Hepatic stellate cell (primary cell): ENCODE results near the gene PACRG.

Experiments
- DNase-seq: peaks from one replicate; pipeline ENCODE4 v3.0.0; 2011; ENCODE audit warnings: low spot score

Gene PACRG

DNA sequence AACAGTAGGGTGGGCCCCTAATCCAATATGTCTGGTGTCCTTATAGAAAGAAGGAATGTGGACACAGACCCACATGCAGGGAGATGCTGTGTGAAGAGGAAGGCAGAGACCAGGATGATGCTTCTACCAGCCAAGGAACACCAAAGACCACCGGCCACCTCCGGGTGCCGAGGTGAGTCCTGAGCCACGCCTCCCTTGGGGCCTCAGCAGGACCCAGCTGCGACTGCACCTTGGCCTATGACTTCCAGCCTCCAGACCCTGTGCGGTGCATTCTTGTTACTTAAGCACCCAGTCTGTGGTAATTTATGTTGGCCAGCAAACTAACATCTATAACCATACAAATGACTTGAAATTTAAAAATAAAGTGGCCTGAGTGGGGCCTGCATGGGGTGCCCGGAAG lies 607.3 kb downstream of the PACRG start:
- no peak for DNase-seq

DNA sequence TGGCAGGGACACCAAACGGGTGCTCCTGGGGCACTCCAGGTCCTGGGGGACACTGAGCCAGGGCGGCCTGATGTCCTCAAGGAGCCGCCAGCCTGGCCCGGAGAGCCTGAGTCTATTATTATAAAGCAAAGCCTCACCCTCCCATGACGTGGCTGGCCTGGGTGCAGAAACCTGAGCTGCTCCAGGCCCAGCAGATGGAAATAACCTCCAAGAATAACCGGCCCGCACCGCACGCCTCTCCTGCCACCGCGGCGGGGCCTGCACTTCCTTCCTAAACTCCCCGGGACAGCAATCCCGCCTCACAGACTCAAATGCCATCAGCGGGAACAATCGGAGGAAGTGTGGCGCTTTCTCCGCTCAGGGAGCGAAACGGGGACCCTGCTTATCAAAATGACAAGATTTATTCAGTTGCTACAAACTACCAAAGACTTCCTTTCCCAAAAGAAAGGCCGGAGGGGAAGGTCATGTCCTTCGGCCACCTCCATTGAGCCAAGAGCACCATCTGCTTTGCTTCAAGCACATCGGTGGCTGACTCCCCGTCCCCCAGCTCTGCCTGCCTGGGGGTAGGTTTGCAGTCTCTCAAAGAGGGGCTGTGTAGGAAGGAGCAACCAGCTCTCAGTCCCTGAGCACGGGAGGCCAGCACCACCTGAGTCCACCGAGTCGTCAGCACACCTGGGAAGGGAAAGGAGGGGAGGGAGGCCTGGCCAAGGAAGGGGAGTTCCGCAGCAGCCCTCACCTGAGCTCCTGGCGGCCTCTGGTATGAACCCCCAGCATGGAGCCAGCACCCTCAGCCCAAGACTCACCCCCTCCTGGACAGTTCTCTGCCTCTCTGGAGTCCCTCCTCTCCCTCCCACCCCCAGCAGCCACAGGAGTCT lies 608.1 kb downstream of the PACRG start:
- peak; percentile 54 for DNase-seq

GRCh38 chr6:163336961-163337360 lies 609.2 kb downstream of the PACRG start:
- DNase-seq = no peak

GRCh38 chr6:163337958-163338357 lies 610.2 kb downstream of the PACRG start:
- no peak for DNase-seq

- DNase-seq = peak; percentile 71
These were observed 611.1 kb downstream of the PACRG start for GRCh38 chr6:163338671-163339405.

GRCh38 chr6:163339466-163339865 lies 611.7 kb downstream of the PACRG start:
- DNase-seq = no peak

DNA sequence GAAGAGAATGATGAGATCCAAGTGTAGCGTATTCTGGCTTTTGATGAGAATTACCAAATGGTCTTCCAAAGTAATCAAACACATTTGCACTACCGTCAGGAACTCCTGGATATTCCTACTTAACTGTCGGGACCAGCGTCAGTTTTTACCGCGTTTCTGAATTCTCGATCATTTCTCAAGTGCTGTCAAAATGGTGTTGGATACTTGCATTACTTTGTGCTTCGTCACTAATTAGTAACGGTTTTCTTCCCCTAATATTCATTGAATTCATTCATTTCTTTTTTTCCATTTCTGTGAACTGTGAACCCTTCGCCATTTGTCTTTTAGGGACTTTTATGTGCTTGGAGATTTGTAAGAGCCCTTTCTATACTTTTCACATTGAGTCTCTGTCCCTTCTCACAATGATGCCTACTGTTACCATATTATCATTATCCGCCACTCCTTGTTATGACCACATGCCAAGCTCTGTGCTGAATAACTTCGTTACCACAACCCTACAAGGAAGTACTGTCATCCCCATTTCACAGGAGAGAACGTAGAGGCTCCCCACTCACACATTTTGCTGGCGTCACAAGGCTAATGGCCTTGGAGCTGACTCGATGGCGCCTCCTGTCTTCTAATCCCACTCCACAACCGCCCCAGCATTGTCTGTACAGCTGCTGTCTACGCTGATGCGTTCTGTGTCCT lies 612.6 kb downstream of the PACRG start:
- DNase-seq = no peak

- DNase-seq = no peak
These were observed 613.7 kb downstream of the PACRG start for GRCh38 chr6:163341224-163342061.

- no peak for DNase-seq
These were observed 615.1 kb downstream of the PACRG start for GRCh38 chr6:163342571-163343539.

DNA sequence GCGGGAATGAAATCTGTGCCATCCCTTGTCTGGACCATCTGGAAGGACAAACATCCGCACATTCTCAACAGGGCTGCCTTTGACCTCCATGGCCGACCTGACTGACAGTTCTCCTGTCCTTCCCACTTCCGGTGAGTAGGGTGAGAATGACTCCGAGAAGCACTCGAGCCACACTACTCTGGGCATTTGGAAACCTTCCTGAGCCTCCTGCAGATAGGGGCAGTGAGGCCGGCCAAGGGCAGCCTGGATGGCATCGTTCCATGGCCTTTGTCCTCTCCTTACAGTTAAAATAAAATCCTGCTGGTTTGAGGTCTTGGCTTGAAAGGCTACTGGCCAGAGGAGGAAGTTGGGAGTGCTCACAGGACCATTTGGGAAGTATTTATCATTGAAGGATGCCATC lies 615.8 kb downstream of the PACRG start:
- no peak for DNase-seq

DNA sequence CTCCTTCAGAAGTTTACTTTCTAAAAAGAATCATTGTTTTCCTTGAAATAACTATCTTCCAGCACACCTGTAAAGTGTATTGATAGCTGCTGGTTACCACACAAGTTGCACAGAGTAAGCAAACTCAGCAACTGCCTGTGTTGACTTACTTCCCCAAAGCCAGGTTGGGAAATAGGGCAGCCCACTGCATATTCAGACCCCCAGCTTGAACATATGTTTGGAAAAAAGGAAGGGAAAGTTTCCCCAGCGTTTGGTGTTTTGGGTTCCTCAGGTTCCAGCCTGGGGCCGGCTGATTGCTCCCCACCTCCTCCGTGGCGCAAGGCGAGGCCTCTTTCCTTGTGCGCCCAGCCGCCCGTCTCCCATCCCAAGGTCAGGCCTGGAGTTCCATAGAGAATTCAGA lies 616.6 kb downstream of the PACRG start:
- DNase-seq = no peak

- DNase-seq = no peak
These were observed 618.2 kb downstream of the PACRG start for GRCh38 chr6:163345931-163346330.

DNA sequence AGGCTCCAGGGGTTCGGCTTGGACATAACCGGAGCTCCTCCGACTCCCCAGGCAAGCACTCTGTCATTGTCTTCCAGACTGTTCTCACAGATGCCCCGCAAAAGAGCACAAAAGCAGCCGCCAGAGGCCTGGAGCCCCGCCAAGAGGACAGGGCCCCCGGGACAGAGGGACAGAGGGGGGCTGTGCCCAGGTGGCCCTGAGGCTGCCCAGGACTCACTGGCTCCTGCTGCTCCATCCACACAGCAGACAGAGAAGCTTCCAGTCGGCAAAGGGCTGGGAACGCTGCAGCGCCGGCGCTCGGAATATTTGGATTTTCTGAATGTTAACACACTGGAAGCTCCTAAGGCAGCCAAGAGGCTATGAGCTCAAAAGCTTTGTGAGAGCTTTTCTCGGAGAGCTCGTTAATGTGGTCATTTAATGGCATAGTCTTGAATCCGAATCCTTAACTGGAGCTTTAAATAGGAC lies 618.8 kb downstream of the PACRG start:
- DNase-seq = no peak

DNA sequence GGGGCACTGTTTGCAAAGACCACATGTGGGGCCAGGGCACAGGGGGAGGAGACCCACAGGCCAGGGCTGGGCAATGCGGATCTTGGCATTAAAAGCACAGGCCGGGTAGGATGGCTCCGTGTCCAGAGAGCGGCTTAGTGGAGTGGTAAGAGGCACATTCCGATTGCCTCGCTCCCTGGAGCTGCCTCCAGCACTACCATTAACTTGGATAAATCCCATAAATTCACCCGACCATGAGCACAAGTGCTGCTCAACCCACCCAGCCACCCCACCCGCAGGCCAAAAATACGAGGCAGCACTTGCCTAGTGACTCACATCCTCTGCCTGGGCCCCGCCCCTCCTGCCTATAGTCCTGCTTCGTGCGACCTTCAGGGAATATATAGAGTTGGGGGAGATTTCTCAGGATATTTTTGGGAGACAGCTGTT lies 619.3 kb downstream of the PACRG start:
- no peak for DNase-seq

DNA sequence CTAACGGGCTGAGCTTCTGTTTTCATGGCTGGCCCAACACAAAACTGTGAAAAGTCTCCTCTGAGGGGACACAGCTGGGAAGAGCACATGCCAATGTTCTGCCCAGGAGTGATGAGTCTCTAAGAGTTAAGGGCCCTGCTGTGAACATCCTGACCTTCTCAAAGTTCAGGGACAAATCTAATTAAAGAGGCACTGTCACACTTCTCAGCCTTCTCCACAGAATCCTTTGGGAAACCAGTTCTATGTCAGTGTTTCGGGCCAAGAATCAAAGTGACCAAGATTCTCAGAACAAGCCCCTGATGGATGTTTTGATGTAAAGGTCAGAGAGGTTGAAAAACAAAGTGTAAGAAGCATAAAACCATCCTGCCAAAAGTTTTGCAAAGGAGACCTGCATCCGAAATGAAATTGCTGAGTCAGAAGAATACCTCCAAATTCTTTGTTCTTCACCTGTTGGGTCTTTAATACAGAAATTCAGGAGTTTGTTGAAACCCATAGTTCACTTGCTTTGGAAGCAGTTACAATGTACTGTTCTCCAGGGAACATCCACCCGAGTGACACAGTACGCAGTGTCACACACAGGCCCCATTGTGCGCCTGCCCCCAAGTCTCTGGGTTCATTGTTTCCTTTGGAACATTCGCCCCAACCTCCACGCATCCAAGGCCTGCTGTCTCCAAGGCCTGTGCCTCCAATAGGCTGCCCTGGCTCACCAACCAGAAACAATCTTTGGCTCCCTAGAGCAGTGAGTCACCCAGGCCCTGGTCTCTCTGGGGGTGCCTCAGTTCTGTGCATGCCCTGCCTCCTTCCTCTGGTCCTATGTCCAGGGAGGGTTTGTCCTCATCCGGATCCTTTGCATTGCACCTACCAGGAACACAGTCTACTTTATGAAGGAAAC lies 621.3 kb downstream of the PACRG start:
- DNase-seq = no peak

DNA sequence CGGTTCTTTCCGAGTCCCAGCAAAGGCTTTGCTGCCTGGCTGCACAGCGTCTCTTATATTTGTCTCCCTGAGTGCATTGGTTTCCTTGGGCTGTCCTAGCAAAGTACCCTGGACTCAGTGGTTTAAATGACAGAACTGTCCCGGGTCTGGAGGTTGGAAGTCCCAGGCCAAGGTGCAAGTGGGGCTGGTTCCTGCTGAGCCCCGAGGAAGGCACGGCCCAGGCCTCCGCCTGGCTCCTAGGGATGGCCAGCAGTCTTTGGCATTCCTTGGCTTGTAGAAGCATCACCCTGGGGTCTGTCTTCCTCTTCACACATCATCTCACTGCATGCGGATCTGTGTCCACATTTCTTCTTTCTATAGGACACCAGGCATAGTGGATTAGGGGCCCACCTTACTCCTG lies 621.9 kb downstream of the PACRG start:
- no peak for DNase-seq

DNA sequence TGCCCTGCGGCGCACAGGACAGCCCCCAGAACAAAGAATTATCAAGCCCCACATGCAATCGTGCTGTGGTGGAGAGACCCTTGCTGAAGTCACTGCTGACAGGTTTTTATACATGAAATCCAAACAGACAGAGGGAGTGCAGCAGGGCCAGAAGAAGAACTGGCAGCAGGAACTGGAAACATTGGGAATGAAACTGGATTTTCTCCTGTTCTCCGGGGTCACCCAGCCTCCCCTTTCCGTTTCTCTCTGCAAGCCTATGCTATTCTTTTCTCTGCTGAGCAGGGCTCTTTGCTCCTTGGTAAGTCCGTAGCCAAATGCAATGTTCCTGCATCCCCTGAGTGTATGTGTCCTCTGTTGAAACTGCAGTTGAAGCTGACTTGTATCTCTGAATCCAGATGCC lies 623.2 kb downstream of the PACRG start:
- no peak for DNase-seq

- DNase-seq = no peak
These were observed 624.4 kb downstream of the PACRG start for GRCh38 chr6:163352011-163352685.

GRCh38 chr6:163352966-163353365 lies 625.2 kb downstream of the PACRG start:
- DNase-seq = no peak
